Measurements from ENCODE around the gene JAZF1.
"Not testable (repeated sequence)": the region's sequence is repeated elsewhere in the genome, so short reads cannot be mapped to it uniquely, and the experiment has no call there.

The JAZF1 gene

GRCh38 chr7:28041508-28042314, 138.9 kb downstream of the JAZF1 start:
- DNase-seq (ENCODE audit: low spot score) = no peak

- no peak for DNase-seq (ENCODE audit: low spot score)
Observed at GRCh38 chr7:28038175-28038797, 142.3 kb downstream of the JAZF1 start.

GRCh38 chr7:28037220-28038010, 143.2 kb downstream of the JAZF1 start:
- DNase-seq (ENCODE audit: low spot score) = peak; percentile 96

GRCh38 chr7:28036696-28037095, 143.9 kb downstream of the JAZF1 start:
- DNase-seq (ENCODE audit: low spot score) = no peak

- peak; percentile 53 for DNase-seq (ENCODE audit: low spot score)
Observed at GRCh38 chr7:28033386-28033785, 147.2 kb downstream of the JAZF1 start.

GRCh38 chr7:28032738-28033380, 147.7 kb downstream of the JAZF1 start:
- no peak for DNase-seq (ENCODE audit: low spot score)

- DNase-seq (ENCODE audit: low spot score) = no peak
Observed at GRCh38 chr7:28029051-28029450, 151.5 kb downstream of the JAZF1 start.

GRCh38 chr7:28028471-28028870, 152.1 kb downstream of the JAZF1 start:
- DNase-seq (ENCODE audit: low spot score) = no peak

- DNase-seq (ENCODE audit: low spot score) = no peak
Observed at GRCh38 chr7:28026237-28026636, 154.4 kb downstream of the JAZF1 start.

- DNase-seq (ENCODE audit: low spot score) = no peak
Observed at GRCh38 chr7:28024786-28025334, 155.7 kb downstream of the JAZF1 start.

- peak; percentile 87 for DNase-seq (ENCODE audit: low spot score)
Observed at GRCh38 chr7:28020302-28020940, 160.2 kb downstream of the JAZF1 start.

- no peak for DNase-seq (ENCODE audit: low spot score)
Observed at GRCh38 chr7:28018856-28019465, 161.6 kb downstream of the JAZF1 start.

- no peak for DNase-seq (ENCODE audit: low spot score)
Observed at GRCh38 chr7:28018446-28018845, 162.1 kb downstream of the JAZF1 start.

GRCh38 chr7:28018020-28018419, 162.6 kb downstream of the JAZF1 start:
- no peak for DNase-seq (ENCODE audit: low spot score)

- no peak for DNase-seq (ENCODE audit: low spot score)
Observed at GRCh38 chr7:28017372-28017771, 163.2 kb downstream of the JAZF1 start.

GRCh38 chr7:28016297-28016696, 164.3 kb downstream of the JAZF1 start:
- DNase-seq (ENCODE audit: low spot score) = no peak

- DNase-seq (ENCODE audit: low spot score) = no peak
Observed at GRCh38 chr7:28015169-28015568, 165.4 kb downstream of the JAZF1 start.

- not testable (repeated sequence) for DNase-seq (ENCODE audit: low spot score)
Observed at GRCh38 chr7:28014340-28014739, 166.3 kb downstream of the JAZF1 start.

GRCh38 chr7:28013441-28013840, 167.2 kb downstream of the JAZF1 start:
- no peak for DNase-seq (ENCODE audit: low spot score)

- DNase-seq (ENCODE audit: low spot score) = no peak
Observed at GRCh38 chr7:28013019-28013418, 167.6 kb downstream of the JAZF1 start.

GRCh38 chr7:28008911-28009310, 171.7 kb downstream of the JAZF1 start:
- no peak for DNase-seq (ENCODE audit: low spot score)

Data from SW480 (cell line).